GM19099 (cell line): ENCODE measurements around the gene HRH1.

Experiments used
- POLR2A ChIP-seq: IDR thresholded peaks from 3 replicates; pipeline ENCODE4 v1.6.1; 2011; ENCODE audit warnings: low read depth; ENCODE audit not compliant: insufficient read length; ENCODE audit errors: extremely low read depth

HRH1 gene

GRCh38 chr3:11211531-11212298, 57.4 kb downstream of the HRH1 start:
- TF ChIP-seq POLR2A = no peak

- TF ChIP-seq POLR2A = no peak
Observed at GRCh38 chr3:11212299-11212608, 58.0 kb downstream of the HRH1 start.

- no peak for TF ChIP-seq POLR2A
Observed at GRCh38 chr3:11212784-11213183, 58.5 kb downstream of the HRH1 start.

- no peak for TF ChIP-seq POLR2A
Observed at GRCh38 chr3:11213810-11214450, 59.6 kb downstream of the HRH1 start.

- no peak for TF ChIP-seq POLR2A
Observed at GRCh38 chr3:11214451-11214978, 60.2 kb downstream of the HRH1 start.

- TF ChIP-seq POLR2A = no peak
Observed at GRCh38 chr3:11220230-11220629, 65.9 kb downstream of the HRH1 start.

- TF ChIP-seq POLR2A = no peak
Observed at GRCh38 chr3:11221818-11222415, 67.6 kb downstream of the HRH1 start.

GRCh38 chr3:11224010-11224409, 69.7 kb downstream of the HRH1 start:
- no peak for TF ChIP-seq POLR2A

- TF ChIP-seq POLR2A = no peak
Observed at GRCh38 chr3:11224870-11225229, 70.6 kb downstream of the HRH1 start.

- TF ChIP-seq POLR2A = no peak
Observed at GRCh38 chr3:11226042-11226370, 71.7 kb downstream of the HRH1 start.

GRCh38 chr3:11228041-11228440, 73.7 kb downstream of the HRH1 start:
- TF ChIP-seq POLR2A = no peak

- no peak for TF ChIP-seq POLR2A
Observed at GRCh38 chr3:11230125-11230524, 75.8 kb downstream of the HRH1 start.

- no peak for TF ChIP-seq POLR2A
Observed at GRCh38 chr3:11230832-11231231, 76.5 kb downstream of the HRH1 start.

GRCh38 chr3:11235385-11235784, 81.1 kb downstream of the HRH1 start:
- TF ChIP-seq POLR2A = no peak

GRCh38 chr3:11236588-11237461, 82.5 kb downstream of the HRH1 start:
- no peak for TF ChIP-seq POLR2A
